Keratinocyte (primary cell): ENCODE data around the gene DET1. TPM values are rescaled to one million over a fixed set of nuclear protein-coding genes. Genes with fewer than 3 reads are reported as not detected.

ENCODE experiments used
- DNase-seq: peaks from one replicate; pipeline ENCODE4 v3.0.0-alpha.2; 2011; ENCODE audit warnings: low read depth, missing footprints, low spot score
- FAIRE-seq: peaks from 2 replicates; lab custom pipeline; 2011; peaks lifted over from hg19 to GRCh38; lab: Jason Lieb, UNC
- H2AFZ ChIP-seq: 2 replicates; pipeline ENCODE4 v1.6.0; 2012; ENCODE audit warnings: low read length, control low read depth, inconsistent platforms; ENCODE audit not compliant: control insufficient read depth
- H3K27ac ChIP-seq: 2 replicates; pipeline ENCODE4 v1.5.1; 2011; ENCODE audit warnings: low read length; ENCODE audit not compliant: control insufficient read depth, insufficient read depth
- H3K27me3 ChIP-seq: 3 replicates; pipeline ENCODE4 v1.6.0; 2011; ENCODE audit warnings: low read length; ENCODE audit not compliant: control insufficient read depth, insufficient read depth; ENCODE audit errors: extremely low read depth
- H3K36me3 ChIP-seq, 2 experiments: 2 replicates in 1 of 2; 3 replicates in 1 of 2; pipeline ENCODE4 v1.5.1; 2011; ENCODE audit warnings: low read length in 2 of 2, mild to moderate bottlenecking in 1 of 2; ENCODE audit not compliant: control insufficient read depth in 2 of 2, insufficient read depth in 2 of 2; ENCODE audit errors: extremely low read depth in 1 of 2
- H3K4me1 ChIP-seq: 3 replicates; pipeline ENCODE4 v1.5.1; 2011; ENCODE audit warnings: low read length; ENCODE audit not compliant: control insufficient read depth, insufficient read depth; ENCODE audit errors: extremely low read depth
- H3K4me2 ChIP-seq: 3 replicates; pipeline ENCODE4 v1.6.0; 2011; ENCODE audit warnings: low read depth, low read length; ENCODE audit not compliant: control insufficient read depth, insufficient read depth; ENCODE audit errors: extremely low read depth
- H3K4me3 ChIP-seq, 3 experiments: fragments of 200-600 bp in 1 of 3; sonication (generic) in 1 of 3; 2 replicates in 2 of 3; 3 replicates in 1 of 3; pipeline ENCODE4 v1.5.1; 2011 to 2016; ENCODE audit warnings: low read length in 3 of 3, mild to moderate bottlenecking in 3 of 3, control low read depth in 2 of 3, inconsistent platforms in 1 of 3, low read depth in 1 of 3, mixed read lengths in 1 of 3, mixed run types in 1 of 3, moderate library complexity in 1 of 3; ENCODE audit not compliant: control insufficient read depth in 2 of 3, insufficient read depth in 2 of 3; ENCODE audit errors: extremely low read depth in 1 of 3
- H3K79me2 ChIP-seq: 2 replicates; pipeline ENCODE4 v1.6.0; 2012; ENCODE audit warnings: low read length; ENCODE audit not compliant: control insufficient read depth, insufficient read depth
- H3K9ac ChIP-seq: 3 replicates; pipeline ENCODE4 v1.6.0; 2011; ENCODE audit warnings: low read length; ENCODE audit not compliant: control insufficient read depth, insufficient read depth; ENCODE audit errors: extremely low read depth
- H3K9me1 ChIP-seq: 3 replicates; pipeline ENCODE4 v1.6.0; 2011; ENCODE audit warnings: low read length; ENCODE audit not compliant: control insufficient read depth, insufficient read depth; ENCODE audit errors: extremely low read depth
- H3K9me3 ChIP-seq: 2 replicates; pipeline ENCODE4 v1.5.1; 2012; ENCODE audit warnings: low read depth, low read length; ENCODE audit not compliant: control insufficient read depth
- H4K20me1 ChIP-seq: 3 replicates; pipeline ENCODE4 v1.6.0; 2011; ENCODE audit warnings: low read length; ENCODE audit not compliant: control insufficient read depth, insufficient read depth; ENCODE audit errors: extremely low read depth
- EZH2 ChIP-seq: IDR thresholded peaks from one replicate; pipeline ENCODE4 v1.6.1; 2012; ENCODE audit warnings: inconsistent platforms, mild to moderate bottlenecking, low read length, moderate library complexity
- dilution Hi-C: fragments of 300-500 bp; cut with MboI; formaldehyde crosslinking; loops from one replicate; pipeline ENCODE4 v1.7.0; 2020; ENCODE audit warnings: low sequenced_read_pairs; ENCODE audit not compliant: extremely low pct_ligation_motif_present
- polyA plus RNA-seq, 5 experiments: library from polyadenylated mRNA; depleted of rRNA in 3 of 5; stranded (reverse) in 3 of 5; stranded (forward) in 1 of 5; unstranded in 1 of 5; fragments of >200 nt; gene quantifications; 1 replicate in 1 of 5; 2 replicates in 3 of 5; 3 replicates in 1 of 5; pipeline versions ENCODE4 v1.2.1 to v1.2.3, GENCODE V29; 2011 to 2012; ENCODE audit warnings: missing spikeins in 2 of 5, low read depth in 1 of 5, low replicate concordance in 1 of 5
- TF ChIP-seq, protein P1 (sequence below), 3 experiments: IDR thresholded peaks in 1 of 3; conservative IDR thresholded peaks in 1 of 3; optimal IDR thresholded peaks in 1 of 3; 2 replicates in 2 of 3; 3 replicates in 1 of 3; pipeline versions ENCODE3 to v1.5.1; 2011; ENCODE audit warnings: low read length in 3 of 3, mild to moderate bottlenecking in 3 of 3, moderate library complexity in 2 of 3, control low read depth in 1 of 3, inconsistent platforms in 1 of 3; ENCODE audit not compliant: insufficient read depth in 2 of 3; ENCODE audit errors: extremely low read depth in 1 of 3

DET1 gene
- polyA plus RNA-seq, 1 donor (not counting 4 experiments of a cell fraction or from before 2014, with no cell fraction given), result 1.1 TPM

- no peak for TF ChIP-seq EZH2
- TF ChIP-seq, protein P1, sequence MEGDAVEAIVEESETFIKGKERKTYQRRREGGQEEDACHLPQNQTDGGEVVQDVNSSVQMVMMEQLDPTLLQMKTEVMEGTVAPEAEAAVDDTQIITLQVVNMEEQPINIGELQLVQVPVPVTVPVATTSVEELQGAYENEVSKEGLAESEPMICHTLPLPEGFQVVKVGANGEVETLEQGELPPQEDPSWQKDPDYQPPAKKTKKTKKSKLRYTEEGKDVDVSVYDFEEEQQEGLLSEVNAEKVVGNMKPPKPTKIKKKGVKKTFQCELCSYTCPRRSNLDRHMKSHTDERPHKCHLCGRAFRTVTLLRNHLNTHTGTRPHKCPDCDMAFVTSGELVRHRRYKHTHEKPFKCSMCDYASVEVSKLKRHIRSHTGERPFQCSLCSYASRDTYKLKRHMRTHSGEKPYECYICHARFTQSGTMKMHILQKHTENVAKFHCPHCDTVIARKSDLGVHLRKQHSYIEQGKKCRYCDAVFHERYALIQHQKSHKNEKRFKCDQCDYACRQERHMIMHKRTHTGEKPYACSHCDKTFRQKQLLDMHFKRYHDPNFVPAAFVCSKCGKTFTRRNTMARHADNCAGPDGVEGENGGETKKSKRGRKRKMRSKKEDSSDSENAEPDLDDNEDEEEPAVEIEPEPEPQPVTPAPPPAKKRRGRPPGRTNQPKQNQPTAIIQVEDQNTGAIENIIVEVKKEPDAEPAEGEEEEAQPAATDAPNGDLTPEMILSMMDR (optimal IDR thresholded peaks at IDR 0.05 in 1 of 3, IDR thresholded peaks at IDR 0.05 in 1 of 3, conservative IDR thresholded peaks at IDR 0.05 in 1 of 3; ENCODE audit: extremely low read depth in 1 of 3, insufficient read depth in 2 of 3, low read length in 3 of 3), result no peak
- Histone ChIP-seq H3K9me3 (no peaks in the 10 kb centered on the region), H2AFZ (no peak overlapping the region), H3K9me1 (no peaks in the 10 kb centered on the region), H4K20me1 (no peaks in the 10 kb centered on the region), H3K4me2 (no peak overlapping the region), H3K4me3 (no peak overlapping the region), H3K27ac (no peak overlapping the region), H3K9ac (no peak overlapping the region), H3K27me3 (no peaks in the 10 kb centered on the region), H3K79me2 (no peaks in the 10 kb centered on the region), H3K4me1 (no peaks in the 10 kb centered on the region), H3K36me3 (no peaks in the 10 kb centered on the region)
- FAIRE-seq (no peak), DNase-seq (no peak)
- dilution Hi-C loops, result no loop called here
These were observed 39.9 kb downstream of the DET1 start for GRCh38 chr15:88506628-88507027.

- Histone ChIP-seq H3K79me2 (no peaks in the 10 kb centered on the region), H4K20me1 (no peaks in the 10 kb centered on the region), H3K4me1 (no peaks in the 10 kb centered on the region), H3K9ac (no peak overlapping the region), H3K27ac (no peak overlapping the region), H3K9me3 (no peaks in the 10 kb centered on the region), H3K4me2 (no peak overlapping the region), H3K4me3 (no peak overlapping the region), H2AFZ (no peak overlapping the region), H3K9me1 (no peaks in the 10 kb centered on the region), H3K27me3 (no peaks in the 10 kb centered on the region), H3K36me3 (no peaks in the 10 kb centered on the region)
- FAIRE-seq (no peak), DNase-seq (no peak)
- no peak for TF ChIP-seq EZH2
- TF ChIP-seq, protein P1 (optimal IDR thresholded peaks at IDR 0.05 in 1 of 3, IDR thresholded peaks at IDR 0.05 in 1 of 3, conservative IDR thresholded peaks at IDR 0.05 in 1 of 3; ENCODE audit: extremely low read depth in 1 of 3, insufficient read depth in 2 of 3, low read length in 3 of 3), result no peak
- dilution Hi-C loops, result no loop called here
These were observed 40.8 kb downstream of the DET1 start for GRCh38 chr15:88505721-88506120.
